Hepatocyte (in vitro differentiated cells): ENCODE results near the gene PPM1F. TPM values are rescaled to one million over a fixed set of nuclear protein-coding genes. Genes with fewer than 3 reads are reported as not detected.

Source experiments
- DNase-seq: peaks from one replicate; pipeline ENCODE4 v3.0.0-alpha.2; 2016; ENCODE audit warnings: low spot score
- H2AFZ ChIP-seq: fragments of 200-600 bp; sonication (generic); 2 replicates; pipeline ENCODE4 v1.6.0; 2016; ENCODE audit warnings: antibody characterized with exemption, mild to moderate bottlenecking
- H3K27ac ChIP-seq: fragments of 200-600 bp; sonication (generic); 2 replicates; pipeline ENCODE4 v1.5.1; 2016; ENCODE audit warnings: mild to moderate bottlenecking
- H3K27me3 ChIP-seq: fragments of 200-600 bp; sonication (generic); 2 replicates; pipeline ENCODE4 v1.6.1; 2016
- H3K36me3 ChIP-seq: fragments of 200-600 bp; sonication (generic); replicated peaks from 2 replicates; pipeline ENCODE4 v1.5.1; 2016; ENCODE audit warnings: low read depth; ENCODE audit not compliant: insufficient read depth
- H3K4me1 ChIP-seq: fragments of 200-600 bp; sonication (generic); 2 replicates; pipeline ENCODE4 v1.5.1; 2016; ENCODE audit warnings: mild to moderate bottlenecking, moderate library complexity; ENCODE audit not compliant: insufficient read depth
- H3K4me2 ChIP-seq: fragments of 200-600 bp; sonication (generic); 2 replicates; pipeline ENCODE4 v1.6.0; 2016
- H3K4me3 ChIP-seq: fragments of 200-600 bp; sonication (generic); 2 replicates; pipeline ENCODE4 v1.5.1; 2016; ENCODE audit warnings: mild to moderate bottlenecking
- H3K79me2 ChIP-seq: fragments of 200-600 bp; sonication (generic); 2 replicates; pipeline ENCODE4 v1.6.0; 2017; ENCODE audit warnings: mild to moderate bottlenecking
- H3K9me2 ChIP-seq: fragments of 200-600 bp; sonication (generic); replicated peaks from 2 replicates; pipeline ENCODE4 v1.6.0; 2017; ENCODE audit warnings: mild to moderate bottlenecking; ENCODE audit not compliant: insufficient read depth
- H3K9me3 ChIP-seq: fragments of 200-600 bp; sonication (generic); 2 replicates; pipeline ENCODE4 v1.5.1; 2016; ENCODE audit warnings: low read depth, mild to moderate bottlenecking
- H4K20me1 ChIP-seq: fragments of 200-600 bp; sonication (generic); 2 replicates; pipeline ENCODE4 v1.6.0; 2016; ENCODE audit warnings: mild to moderate bottlenecking; ENCODE audit not compliant: insufficient read depth, poor library complexity, severe bottlenecking
- CTCF ChIP-seq: fragments of 200-600 bp; sonication (generic); IDR thresholded peaks from 2 replicates; pipeline ENCODE4 v1.5.1; 2016; ENCODE audit warnings: antibody characterized with exemption, mild to moderate bottlenecking; ENCODE audit not compliant: poor library complexity
- EZH2 ChIP-seq: fragments of 200-600 bp; sonication (generic); IDR thresholded peaks from 2 replicates; pipeline ENCODE4 v1.6.1; 2016; ENCODE audit warnings: antibody characterized with exemption, mild to moderate bottlenecking, borderline replicate concordance
- EZH2phosphoT487 ChIP-seq: fragments of 200-600 bp; sonication (generic); IDR thresholded peaks from one replicate; pipeline ENCODE4 v1.6.1; 2018; ENCODE audit warnings: antibody characterized with exemption, mild to moderate bottlenecking, low read depth, moderate library complexity; ENCODE audit not compliant: unreplicated experiment, severe bottlenecking
- WGBS: methylation state at CpG from one replicate; pipeline ENCODE4 v1.1.6; 2016; ENCODE audit warnings: low lambda C conversion rate; ENCODE audit errors: missing lambda C conversion rate; 5-methylcytosine and 5-hydroxymethylcytosine counted together
- polyA plus RNA-seq: library from polyadenylated mRNA; unstranded; fragments of >200 nt; fragmentation: Nextera tagmentation; extraction: Ambion mirVana; gene quantifications from 2 replicates; pipeline ENCODE4 v1.2.1, GENCODE V29; 2016
- total RNA-seq: library from RNA; depleted of rRNA; stranded (reverse); fragments of >200 nt; gene quantifications from 2 replicates; pipeline ENCODE4 v1.2.3, GENCODE V29; 2014

PPM1F gene
- total and polyA plus RNA-seq, 2 experiments from 2014 or later = 16.1 to 17.8 TPM

- Histone ChIP-seq H3K4me2 (no peak overlapping the region), H3K27ac (no peak overlapping the region), H2AFZ (no peak overlapping the region), H3K79me2 (no peaks in the 10 kb centered on the region), H3K36me3 (no peaks in the 10 kb centered on the region), H3K27me3 (no peaks in the 10 kb centered on the region), H3K9me2 (no peaks in the 10 kb centered on the region), H4K20me1 (no peaks in the 10 kb centered on the region), H3K9me3 (no peaks in the 10 kb centered on the region), H3K4me3 (no peak overlapping the region), H3K4me1 (no peaks in the 10 kb centered on the region)
- TF ChIP-seq CTCF (no peak), EZH2 (no peak), EZH2phosphoT487 (no peak)
- DNase-seq = no peak
- WGBS = 77% methylated on average over 7 of the region's 7 CpGs
Observed at GRCh38 chr22:21992593-21993237, 40.1 kb upstream of the PPM1F start.

GRCh38 chr22:21991774-21992173, 39.1 kb upstream of the PPM1F start:
- 95% methylated on average over 5 of the region's 5 CpGs for WGBS
- Histone ChIP-seq H3K4me1 (no peaks in the 10 kb centered on the region), H3K9me2 (no peaks in the 10 kb centered on the region), H3K9me3 (no peaks in the 10 kb centered on the region), H3K27me3 (no peaks in the 10 kb centered on the region), H3K79me2 (no peaks in the 10 kb centered on the region), H3K4me3 (no peak overlapping the region), H2AFZ (no peak overlapping the region), H3K4me2 (no peak overlapping the region), H3K27ac (no peak overlapping the region), H4K20me1 (no peaks in the 10 kb centered on the region), H3K36me3 (no peaks in the 10 kb centered on the region)
- TF ChIP-seq CTCF = no peak
- TF ChIP-seq EZH2 = no peak
- TF ChIP-seq EZH2phosphoT487 = no peak
- DNase-seq = no peak

GRCh38 chr22:21991304-21991596, 38.6 kb upstream of the PPM1F start:
- WGBS = 91% methylated on average over 6 of the region's 6 CpGs
- H3K4me1 ChIP-seq = no peaks in the 10 kb centered on the region
- no peak overlapping the region for H3K4me3 ChIP-seq

More at GRCh38 chr22:21991304-21991596, 38.6 kb upstream of the PPM1F start:
- H4K20me1 ChIP-seq = no peaks in the 10 kb centered on the region
- H3K27ac ChIP-seq = no peak overlapping the region
- no peaks in the 10 kb centered on the region for H3K79me2 ChIP-seq
- H2AFZ ChIP-seq = no peak overlapping the region
- H3K9me2 ChIP-seq = no peaks in the 10 kb centered on the region
- DNase-seq = no peak
- H3K4me2 ChIP-seq = no peak overlapping the region
- no peaks in the 10 kb centered on the region for H3K9me3 ChIP-seq
- TF ChIP-seq EZH2 (no peak), EZH2phosphoT487 (no peak), CTCF (no peak)
- H3K36me3 ChIP-seq = no peaks in the 10 kb centered on the region
- H3K27me3 ChIP-seq = no peaks in the 10 kb centered on the region
